HuH-7.5 (cell line): Measurements from ENCODE around the gene SKOR1.

Experiments used
- DNase-seq: peaks from one replicate; pipeline ENCODE4 v3.0.0; 2011; ENCODE audit warnings: low spot score

The SKOR1 gene

DNA sequence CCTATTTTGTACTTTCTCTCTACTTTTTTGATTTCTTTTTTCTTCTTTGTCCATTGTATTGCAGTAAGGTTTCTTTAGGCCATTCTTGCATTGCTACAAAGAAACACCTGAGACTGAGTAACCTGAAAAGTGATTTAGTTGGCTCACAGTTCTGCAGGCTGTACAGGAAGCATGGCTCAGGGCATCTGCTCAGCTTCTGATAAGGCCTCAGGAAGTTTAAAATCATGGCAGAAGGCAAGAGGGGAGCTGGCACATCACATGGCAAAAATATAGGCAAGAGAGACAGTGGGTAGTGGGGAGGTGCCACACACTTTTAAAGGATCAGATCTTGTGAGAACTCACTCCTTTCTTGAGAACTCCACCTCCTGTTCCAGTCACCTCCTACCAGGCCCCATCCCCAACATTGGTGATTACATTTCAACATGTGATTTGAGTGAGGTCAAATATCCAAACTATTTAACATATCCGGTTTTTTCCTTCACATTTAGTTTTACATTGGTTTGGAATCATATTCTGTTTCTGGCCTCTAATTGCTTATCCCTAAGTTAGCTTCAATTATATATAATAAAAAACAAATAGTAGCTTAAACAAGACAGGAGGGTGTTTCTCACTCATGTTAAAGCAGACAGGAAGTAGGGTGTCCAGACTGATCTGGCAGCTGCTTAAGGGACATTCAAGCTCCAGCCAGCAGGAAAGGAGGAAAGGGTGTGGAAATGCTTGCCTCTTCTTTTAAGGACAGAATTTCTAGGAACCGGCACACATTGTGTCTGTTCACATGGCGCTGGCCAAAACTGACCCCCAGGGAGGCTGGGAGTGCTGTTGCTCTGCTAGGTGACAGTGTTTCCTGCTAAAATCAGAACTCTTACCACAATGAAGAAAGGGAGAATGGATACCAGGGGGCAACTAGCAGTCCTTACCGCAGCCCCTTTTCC is 28.8 kb upstream of the SKOR1 start:
- DNase-seq = no peak

- no peak for DNase-seq
Measured at GRCh38 chr15:67799801-67800205, 25.5 kb upstream of the SKOR1 start.

DNA sequence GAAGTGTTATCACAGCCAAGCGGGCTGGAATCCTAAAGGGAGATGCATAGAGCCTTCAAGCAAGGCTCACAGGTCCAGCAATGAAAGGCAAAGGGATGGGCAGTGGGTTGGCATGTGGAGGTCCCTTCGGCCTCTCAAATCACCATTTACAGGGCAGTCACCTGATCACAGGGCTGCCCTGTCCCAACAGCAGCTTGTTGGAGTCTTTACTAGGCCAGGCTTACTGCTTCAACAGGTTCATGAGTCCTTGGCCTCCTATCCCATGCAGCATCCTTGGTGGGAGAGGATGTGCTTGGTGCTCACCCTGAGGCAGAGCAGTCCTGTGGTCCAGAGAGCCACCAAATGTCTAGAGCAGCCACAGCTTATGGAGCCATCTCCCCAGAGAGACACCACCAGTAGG is 24.2 kb upstream of the SKOR1 start:
- no peak for DNase-seq

GRCh38 chr15:67801926-67802914 is 23.1 kb upstream of the SKOR1 start:
- DNase-seq = no peak

DNA sequence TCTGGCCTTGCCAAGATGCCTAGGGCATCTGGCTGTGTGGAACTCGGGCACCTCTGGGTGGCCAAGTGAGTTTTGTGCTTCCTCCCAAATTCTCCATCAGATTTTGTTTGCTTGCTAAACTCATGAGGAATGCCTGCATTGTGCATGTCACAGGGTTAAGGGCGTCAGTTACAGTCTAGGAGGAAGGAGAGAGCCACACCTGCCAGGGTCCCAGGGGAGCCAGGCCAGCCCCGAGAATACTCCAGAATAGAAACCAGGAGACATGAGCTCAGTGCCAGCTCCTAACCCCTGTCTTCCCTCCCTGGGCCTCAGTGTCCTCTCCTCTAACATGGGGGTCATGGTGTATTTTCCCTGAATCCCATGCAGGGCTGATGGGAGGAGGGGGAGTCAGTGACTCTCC is 22.0 kb upstream of the SKOR1 start:
- DNase-seq = no peak

GRCh38 chr15:67803996-67804843 is 21.1 kb upstream of the SKOR1 start:
- no peak for DNase-seq

GRCh38 chr15:67805008-67805665 is 20.2 kb upstream of the SKOR1 start:
- no peak for DNase-seq

- no peak for DNase-seq
Measured at GRCh38 chr15:67805666-67806516, 19.4 kb upstream of the SKOR1 start.

- no peak for DNase-seq
Measured at GRCh38 chr15:67806536-67806935, 18.8 kb upstream of the SKOR1 start.

DNA sequence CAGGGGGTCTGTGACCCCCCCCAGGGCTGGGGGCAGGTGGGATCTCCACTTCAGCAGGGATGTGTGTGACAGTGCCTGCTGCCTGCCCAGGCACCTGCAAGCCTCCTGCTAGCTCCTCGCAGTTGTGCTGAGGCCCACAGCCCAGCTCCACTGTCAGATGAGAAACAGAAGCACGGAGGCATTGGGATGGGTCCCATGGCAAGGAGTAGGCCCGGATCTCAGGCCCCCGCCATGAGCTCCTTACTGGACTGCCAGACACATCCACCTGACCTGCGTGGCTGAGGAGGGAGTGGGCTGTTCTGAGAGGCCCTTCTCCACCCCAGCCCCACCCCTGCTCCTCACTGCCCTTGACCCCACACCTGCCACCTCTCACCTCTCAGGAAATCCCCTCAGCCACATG is 18.2 kb upstream of the SKOR1 start:
- no peak for DNase-seq

GRCh38 chr15:67807836-67808235 is 17.5 kb upstream of the SKOR1 start:
- DNase-seq = no peak

DNA sequence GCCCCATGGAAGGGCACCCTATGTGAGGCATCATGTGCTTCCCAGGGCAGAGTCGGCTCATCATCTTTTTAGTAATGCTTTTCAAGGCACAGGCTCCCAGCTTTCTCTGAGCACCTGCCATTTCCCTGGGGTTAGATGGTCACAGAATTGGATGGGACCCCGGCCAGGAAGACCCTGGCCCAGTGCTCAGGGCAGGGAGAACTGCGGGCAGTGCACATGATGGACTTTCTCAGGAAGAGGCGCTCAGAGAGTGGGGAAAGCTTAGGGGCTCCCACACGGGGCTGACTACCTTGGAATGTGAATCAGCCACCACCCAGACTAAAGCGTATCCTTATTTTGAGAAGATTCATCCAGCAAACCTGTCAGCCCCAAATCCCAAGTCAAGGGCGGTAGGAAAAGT is 16.5 kb upstream of the SKOR1 start:
- DNase-seq = no peak

DNA sequence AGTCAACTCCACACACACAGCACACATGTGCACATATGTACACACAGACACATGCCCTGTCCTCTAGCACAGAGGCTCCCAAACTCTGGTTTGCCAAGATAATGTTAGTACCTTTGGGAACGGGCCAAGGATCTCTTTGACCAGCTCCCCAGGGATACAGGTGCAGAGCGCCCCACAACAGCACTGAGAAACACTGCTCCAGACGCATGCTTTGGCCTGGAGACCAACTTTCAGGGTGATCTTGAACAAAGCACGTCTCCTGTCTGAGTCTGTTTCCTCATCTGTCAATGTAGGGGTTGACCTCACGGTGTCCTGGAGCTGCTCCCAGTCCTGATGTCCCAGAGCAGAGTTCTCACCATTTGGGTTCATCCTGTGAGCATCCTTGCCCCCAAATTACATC is 15.9 kb upstream of the SKOR1 start:
- DNase-seq = no peak

DNA sequence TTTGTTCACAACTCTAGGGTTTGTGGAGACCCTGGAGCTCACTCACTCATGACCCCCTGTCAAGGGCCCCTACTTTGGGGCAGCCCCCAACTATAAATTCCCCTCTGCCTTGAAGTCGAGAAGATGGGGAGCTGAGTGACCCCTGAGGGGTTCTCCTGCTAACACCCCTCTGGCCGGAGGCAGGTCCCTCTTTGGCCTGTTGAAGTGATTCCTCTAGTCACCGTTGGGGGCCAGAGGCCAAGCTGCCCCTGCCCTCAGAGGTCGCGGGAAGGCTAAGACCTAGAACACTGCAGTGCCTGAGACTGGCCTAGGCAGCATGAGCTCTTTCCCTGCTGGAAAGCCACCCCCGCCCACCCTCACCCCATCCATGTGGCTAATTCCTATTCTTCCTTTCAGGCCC is 15.4 kb upstream of the SKOR1 start:
- DNase-seq = no peak

GRCh38 chr15:67812241-67812644 is 13.1 kb upstream of the SKOR1 start:
- DNase-seq = no peak

DNA sequence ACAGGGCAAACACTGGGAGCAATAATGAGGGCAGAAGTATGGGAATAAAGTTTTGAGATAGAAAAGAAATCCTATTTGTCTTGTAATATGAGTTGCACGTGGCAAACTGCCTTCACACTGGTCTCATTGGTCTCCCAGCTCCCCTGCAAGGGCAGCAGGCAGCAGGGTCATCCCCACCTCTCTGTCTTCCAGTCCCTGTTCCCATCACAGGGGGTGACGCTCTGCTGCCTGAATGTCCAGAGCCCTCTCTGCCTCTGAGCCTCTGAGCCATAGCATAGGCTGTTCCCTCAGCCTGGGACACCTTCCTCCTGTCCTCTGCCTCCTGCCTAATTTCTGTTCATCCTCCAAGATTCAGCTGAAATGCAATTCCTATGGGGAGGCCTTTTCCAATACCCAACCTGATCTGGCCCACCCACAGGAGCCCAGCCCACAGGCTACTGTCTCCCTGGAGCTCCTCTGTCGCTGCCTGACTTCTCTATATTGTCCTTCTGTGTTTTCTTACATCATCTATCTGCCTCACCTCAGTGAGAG is 12.1 kb upstream of the SKOR1 start:
- DNase-seq = no peak

DNA sequence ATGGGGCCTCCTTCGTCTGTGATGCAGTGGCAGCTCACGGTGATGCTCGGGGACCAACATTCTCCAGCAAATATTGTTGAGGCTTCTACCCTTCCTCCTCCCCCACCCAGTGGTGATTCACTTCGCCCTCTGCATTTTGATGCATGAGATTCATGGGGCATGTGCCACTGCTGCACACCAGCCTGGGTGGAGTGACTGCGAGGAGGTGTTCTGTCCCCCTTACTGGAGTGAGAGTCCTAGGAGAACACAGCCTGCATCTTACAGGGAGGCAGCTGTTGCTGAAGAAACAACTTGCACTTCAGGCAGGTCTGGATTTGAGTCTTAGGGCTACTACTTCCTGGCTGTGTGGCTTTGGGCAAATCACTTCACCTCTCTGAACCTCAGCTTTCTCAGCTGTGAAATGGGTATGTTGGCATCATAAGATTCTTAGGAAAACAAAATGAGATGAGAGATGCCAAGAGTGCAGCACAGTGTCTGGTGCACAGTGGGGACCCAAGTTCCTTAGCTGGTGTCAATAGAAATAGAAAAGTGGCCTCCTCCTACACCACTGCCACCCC is 10.2 kb upstream of the SKOR1 start:
- DNase-seq = no peak

DNA sequence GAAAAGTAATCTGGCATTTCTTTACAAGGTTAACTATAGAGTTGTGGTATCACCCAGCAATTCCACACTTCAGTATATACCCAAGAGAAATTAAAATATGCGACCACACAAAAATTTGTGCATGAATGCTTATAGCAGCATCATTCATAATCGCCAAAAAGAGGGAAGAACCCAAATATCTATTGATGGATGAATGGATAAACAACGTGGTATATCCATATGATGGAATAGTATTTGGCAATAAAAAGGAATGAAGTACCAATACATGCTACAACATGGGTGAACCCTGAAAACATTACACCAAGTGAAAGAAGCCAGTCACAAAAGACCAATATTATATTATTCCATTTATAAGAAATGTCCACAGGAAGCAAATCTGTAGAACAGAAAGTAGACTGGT is 8.6 kb upstream of the SKOR1 start:
- no peak for DNase-seq

DNA sequence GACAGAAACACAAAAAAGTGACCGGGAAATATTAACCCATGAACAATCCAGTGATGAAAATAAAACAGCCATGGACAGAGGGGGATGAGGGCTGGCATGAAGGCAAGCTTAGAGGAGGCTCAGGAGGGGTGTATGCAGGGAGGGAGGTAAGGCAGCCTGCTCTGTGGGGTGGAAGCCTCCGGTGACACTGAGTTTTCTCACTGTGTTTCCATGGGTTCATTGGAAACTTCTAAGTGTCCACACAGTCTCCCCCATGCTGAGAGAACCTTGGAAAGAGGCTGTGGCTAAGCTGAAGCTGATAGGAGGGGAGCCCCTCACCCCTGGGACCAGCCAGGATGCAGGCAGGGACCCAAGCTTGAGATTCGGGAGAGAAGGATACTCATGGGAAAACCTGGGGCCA is 6.8 kb upstream of the SKOR1 start:
- DNase-seq = no peak

DNA sequence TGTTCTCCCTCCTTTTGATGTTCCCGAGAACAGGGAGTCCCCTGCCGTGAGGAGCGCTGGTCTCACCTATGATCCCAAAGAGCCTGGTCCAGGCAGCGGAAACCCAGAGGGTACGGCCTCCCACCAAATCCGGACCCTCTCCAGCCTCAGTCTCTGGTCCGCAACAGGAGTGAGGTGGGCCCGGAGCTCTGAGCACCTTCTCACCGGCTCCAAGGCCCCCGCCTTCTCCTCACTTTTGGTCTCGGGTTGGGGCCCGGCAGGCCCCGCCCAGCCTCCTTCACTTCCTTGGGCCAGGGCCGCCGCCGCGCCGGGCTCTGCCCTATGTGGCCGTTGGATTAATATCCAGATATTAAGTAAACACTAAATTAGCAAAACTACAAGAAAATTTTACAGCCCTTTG is 5.7 kb upstream of the SKOR1 start:
- DNase-seq = no peak
